ENCODE data around the gene SEMG2.

Gene SEMG2, protein sequence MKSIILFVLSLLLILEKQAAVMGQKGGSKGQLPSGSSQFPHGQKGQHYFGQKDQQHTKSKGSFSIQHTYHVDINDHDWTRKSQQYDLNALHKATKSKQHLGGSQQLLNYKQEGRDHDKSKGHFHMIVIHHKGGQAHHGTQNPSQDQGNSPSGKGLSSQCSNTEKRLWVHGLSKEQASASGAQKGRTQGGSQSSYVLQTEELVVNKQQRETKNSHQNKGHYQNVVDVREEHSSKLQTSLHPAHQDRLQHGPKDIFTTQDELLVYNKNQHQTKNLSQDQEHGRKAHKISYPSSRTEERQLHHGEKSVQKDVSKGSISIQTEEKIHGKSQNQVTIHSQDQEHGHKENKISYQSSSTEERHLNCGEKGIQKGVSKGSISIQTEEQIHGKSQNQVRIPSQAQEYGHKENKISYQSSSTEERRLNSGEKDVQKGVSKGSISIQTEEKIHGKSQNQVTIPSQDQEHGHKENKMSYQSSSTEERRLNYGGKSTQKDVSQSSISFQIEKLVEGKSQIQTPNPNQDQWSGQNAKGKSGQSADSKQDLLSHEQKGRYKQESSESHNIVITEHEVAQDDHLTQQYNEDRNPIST

GRCh38 chr20:45221076-45221475 lies at the start of gene SEMG2:
Gene SEMG2, plus strand, starts transcription at chr20:45221373. Its CDS starts 17 bp downstream, at chr20:45221390.
- no peak for DNase-seq

GRCh38 chr20:45173522-45173921 lies 47.7 kb upstream of the SEMG2 start:
- no peak for DNase-seq

- no peak for DNase-seq
Observed at GRCh38 chr20:45174434-45175364, 46.5 kb upstream of the SEMG2 start, which contains the start of gene PI3. Gene PI3, plus strand, starts transcription at chr20:45174902. Its CDS starts 21 bp downstream, at chr20:45174923.

- DNase-seq: no peak
Observed at GRCh38 chr20:45176526-45177267, 44.5 kb upstream of the SEMG2 start.

DNA sequence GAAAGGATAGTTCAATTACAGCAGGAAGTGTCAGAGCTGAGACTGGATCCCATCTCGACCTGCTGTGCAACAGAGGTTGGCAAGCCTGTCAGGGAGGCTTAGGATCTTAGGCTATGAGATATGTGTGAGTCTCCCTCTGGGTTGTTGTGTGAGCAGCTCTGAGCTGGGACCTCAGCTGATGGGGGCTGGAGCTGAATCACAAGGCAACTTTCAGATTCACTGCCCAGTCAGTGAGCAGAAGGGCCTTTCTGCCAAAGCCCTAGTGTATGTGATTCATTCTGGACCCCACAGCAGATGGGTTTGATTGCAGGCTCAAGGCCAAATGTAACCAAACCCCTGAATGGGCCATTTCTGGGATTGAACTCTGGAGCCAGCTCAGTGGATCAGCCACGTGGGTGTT lies 42.0 kb upstream of the SEMG2 start:
- no peak for DNase-seq

DNA sequence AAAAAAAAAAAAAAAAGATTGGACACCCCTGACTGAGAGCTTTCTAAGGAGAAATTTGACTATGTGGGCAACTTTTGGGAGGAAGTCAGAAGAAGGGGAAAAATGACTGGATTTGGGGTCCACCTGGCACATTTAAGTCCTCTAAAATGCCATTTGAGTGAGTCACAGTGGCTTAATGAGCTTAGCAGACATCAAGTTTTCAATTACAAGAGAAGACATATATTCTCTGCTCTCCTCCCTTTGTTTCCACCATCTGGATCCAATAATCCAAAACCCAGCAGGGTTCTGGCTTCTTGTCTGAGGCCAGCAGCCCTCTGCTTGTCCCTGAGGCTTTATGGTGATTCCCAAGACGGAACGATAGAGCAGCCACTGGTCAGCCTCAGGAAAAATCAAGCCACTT lies 39.5 kb upstream of the SEMG2 start:
- no peak for DNase-seq

DNA sequence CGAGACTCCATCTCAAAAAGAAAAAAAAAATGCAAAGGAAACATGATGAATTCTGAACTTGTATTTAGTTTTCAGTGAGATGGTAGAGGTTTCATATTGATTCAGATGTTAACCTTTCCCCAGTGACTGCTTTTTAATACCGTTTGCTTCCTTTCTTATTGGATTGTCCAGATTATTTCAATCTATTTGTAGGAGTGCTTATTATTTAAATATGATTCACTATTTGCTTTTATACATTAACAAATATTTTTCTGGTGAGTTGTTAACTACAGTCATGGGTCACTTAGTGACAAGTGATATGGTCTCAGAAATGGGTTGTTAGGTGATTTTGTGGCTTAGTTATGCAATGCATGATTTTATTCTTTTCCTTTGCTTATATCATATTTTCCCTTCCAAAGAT lies 38.1 kb upstream of the SEMG2 start:
- DNase-seq: no peak

GRCh38 chr20:45187693-45188092 lies 33.5 kb upstream of the SEMG2 start:
- no peak for DNase-seq

- no peak for DNase-seq
Observed at GRCh38 chr20:45189067-45189609, 32.0 kb upstream of the SEMG2 start.

DNA sequence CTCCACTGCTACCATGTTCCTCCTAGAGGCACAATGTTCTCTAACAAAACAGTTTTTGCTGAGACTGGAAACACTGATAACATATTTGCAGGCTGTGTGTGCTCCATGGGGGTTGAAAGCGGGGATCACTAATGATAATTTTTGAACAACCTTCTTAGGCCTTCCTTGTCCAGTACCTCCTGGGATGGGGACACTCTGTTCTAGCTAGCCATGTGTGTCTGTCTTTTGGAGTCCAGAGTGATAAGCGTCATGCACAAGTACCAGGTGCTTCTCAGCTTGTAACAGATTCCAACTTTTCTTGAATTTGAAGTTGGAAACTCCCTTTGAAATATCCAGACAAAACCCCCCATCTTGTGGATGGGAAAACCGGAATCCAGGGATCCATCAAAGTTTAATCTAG lies 31.3 kb upstream of the SEMG2 start:
- no peak for DNase-seq

DNA sequence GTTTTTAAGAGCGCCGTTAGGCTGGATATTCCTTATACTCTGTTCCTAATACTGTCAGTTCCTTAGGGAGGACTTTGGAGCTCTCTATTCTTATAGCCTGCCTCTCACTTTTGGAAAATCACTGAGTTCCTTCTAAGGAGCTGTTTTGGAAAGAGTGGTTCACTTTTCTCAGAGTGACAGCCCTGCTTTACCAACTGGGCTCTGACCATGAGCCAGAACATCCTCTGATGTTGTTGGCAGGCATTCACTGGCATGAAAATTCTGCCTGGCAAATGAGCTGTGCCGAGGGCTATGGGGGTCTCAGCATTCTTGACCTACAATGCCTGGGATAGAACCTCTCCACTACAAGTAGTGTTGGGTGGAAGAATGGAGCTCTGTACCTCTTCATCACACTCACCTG lies 29.2 kb upstream of the SEMG2 start:
- DNase-seq: no peak

DNA sequence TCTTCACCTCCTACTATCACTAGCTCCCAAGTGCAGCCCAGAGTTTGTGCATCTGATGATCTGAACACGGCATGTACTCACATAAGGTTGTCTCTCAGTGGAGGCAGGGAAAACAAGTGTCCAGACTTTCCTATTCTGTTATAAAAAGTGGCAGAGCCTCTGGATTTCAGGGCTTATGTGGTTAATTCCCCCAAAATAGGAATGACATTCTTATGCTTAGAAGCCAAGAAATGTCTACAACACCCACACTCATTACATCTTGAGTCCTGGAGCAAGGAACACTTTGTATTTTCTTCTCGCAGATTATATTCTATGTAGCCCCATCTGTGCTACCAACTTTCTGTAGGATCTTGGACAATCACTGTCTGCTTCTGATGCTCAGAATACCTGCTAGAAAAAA lies 27.8 kb upstream of the SEMG2 start:
- no peak for DNase-seq

DNA sequence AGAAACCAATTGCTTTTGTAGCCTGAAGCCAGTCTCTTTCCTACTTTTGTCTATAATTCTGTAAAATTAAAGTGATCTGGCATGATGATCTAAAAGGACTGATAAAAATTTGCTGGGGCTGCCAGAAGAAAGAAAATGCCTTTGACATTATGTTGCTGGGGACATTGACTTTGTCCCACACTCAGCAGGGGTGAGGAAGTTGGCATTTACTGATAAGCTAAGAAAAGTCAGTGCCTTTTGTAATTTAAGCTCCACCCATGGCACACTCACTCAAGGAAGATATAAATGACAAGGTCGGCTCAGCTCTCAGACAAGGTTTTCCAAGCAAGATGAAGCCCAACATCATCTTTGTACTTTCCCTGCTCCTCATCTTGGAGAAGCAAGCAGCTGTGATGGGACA lies 14.4 kb upstream of the SEMG2 start, which contains the start of gene SEMG1:
Gene SEMG1 (plus strand): TSS at position 309 of the 400 bp plus-strand sequence. CDS start 21 bp downstream, at position 330.
- DNase-seq: no peak

GRCh38 chr20:45209924-45210323 lies 11.2 kb upstream of the SEMG2 start:
- no peak for DNase-seq

DNA sequence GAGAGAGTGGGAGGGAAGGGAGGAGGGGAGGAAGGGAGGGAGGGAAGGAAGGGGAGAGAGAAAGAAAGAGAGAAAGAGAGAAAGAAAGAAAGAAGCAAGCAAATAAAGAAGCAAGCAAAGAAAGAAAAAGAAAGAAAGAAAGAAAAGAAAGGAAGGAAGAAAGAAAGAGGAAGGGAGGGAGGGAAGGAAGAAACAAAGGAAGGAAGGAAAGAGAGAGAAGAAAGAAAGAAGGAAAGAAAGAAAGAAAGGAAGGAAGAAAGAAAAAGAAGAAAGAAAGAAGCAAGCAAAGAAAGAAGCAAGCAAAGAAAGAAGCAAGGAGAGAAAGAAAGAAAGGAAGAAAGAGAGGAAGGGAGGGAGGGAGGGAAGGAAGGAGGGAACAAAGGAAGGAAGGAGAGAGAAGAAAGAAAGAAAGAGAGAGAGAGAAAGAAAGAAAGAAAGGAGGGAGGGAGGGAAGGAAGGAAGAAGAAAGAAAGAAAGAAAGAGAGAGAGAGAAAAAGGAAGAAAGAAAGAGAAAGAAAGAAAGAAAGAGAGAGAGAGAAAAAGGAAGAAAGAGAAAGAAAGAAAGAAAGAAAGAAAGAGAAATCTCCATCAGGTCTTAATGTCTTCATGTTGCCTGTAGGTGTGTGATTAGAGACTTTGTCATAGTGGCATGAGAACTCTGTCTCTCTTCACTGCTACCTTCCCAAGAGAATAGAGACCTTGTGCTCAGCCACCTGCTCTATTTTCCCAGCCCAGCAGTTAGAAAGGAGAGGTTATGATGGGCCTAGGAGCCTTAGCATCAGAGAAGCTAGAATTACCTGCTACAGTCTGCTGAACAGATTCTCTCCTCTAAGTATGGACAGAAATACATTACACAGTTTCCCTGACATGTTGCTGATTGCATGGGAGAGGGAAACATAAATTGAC lies 9.4 kb upstream of the SEMG2 start:
- DNase-seq: no peak

DNA sequence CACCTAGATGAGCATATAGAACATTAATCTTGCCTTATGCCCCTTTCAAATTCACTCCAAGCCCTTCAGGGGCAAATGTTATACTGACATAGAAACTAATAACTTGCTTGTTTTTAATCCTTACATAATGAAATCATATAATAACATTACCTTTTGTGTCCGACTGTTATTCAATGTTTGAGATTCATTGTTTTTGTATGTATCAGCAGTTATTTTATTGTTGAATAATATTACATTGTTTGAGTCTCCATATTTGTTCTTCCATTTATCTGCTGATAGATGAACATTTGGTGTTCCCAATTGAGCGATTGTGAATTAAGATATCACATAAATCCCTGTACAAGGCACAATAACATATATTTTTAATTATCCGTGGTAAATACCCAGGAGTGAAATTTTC lies 8.3 kb upstream of the SEMG2 start:
- no peak for DNase-seq

DNA sequence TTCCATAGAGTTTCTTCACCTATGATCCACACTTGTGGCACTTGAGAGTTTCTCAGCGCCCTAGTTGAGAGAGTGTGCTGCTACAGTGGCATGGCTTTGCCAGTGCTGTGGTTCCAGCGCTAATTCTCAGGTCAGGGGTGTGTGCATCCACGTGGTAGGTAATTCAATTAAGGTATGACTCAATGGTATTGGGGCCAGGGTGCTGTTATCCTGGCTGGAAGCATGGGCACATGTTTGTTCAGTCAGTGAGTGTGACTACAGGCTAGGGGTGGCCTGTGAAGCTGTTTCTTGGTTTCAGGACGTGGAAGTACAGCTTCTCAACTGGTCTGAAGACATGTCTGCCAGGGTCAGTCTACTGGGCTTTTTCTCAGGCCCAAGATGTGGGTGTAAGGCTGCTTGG lies 3.0 kb upstream of the SEMG2 start:
- no peak for DNase-seq

DNA sequence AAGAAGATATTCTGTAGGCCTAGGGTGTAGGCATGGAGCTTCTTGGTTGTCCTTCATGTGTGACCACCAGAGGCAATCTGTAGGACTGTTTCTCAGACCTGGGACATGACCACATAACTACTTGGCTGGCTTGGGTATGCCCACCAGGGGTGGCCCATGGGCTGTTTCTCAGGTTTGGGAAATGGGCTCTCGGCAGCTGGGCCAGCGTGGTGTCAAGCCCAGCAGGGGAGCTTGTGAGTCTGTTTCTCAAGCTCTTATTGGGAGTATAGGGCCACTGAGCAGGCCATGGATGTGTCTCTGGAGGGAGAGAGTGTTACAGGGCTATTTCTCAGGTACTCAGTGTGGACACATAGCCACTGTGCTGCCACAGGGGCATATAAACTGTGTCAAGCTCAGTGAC lies 2.5 kb upstream of the SEMG2 start:
- DNase-seq: no peak

GRCh38 chr20:45223136-45223535 lies 2.0 kb downstream of the SEMG2 start:
- no peak for DNase-seq

- DNase-seq: no peak
Observed at GRCh38 chr20:45226287-45226686, 5.1 kb downstream of the SEMG2 start.

Data from stimulated activated CD4-positive, alpha-beta T cell treated with anti-CD3 and anti-CD28 coated beads, Interleukin-12 subunit alpha, Interleukin-12 subunit beta, amount 100 ng/mL, for 4 hours (primary cell).